IMR-90 (cell line): Measurements from ENCODE around the gene ST14. TPM values are rescaled to one million over a fixed set of nuclear protein-coding genes. Genes with fewer than 3 reads are reported as not detected.

Experiments used
- ATAC-seq: fragments of 200-7000 bp; cut with Tn5 transposase; 2 replicates; pipeline ENCODE4 v1.9.1; 2020; ENCODE audit warnings: low read depth, mild to moderate bottlenecking, moderate library complexity
- BruUV-seq: library from RNA; stranded (reverse); fragments of 400-500 nt; replicated peaks from 2 replicates; lab custom pipeline; 2021; lab: Mats Ljungman, UMichigan
- CTCF ChIA-PET: fragments of 300-600 bp; formaldehyde crosslinking; extraction: SDS; loops from one replicate; lab custom pipeline; 2021; ENCODE audit warnings: antibody characterized with exemption; lab: Yijun Ruan, JAX
- POLR2A ChIA-PET: fragments of 300-600 bp; sonication (Branson Sonifier 250); formaldehyde crosslinking; loops from one replicate; lab custom pipeline; 2022; ENCODE audit warnings: antibody characterized with exemption; ENCODE audit not compliant: unreplicated experiment; lab: Charles Lee
- DNase-seq: peaks from one replicate; pipeline ENCODE4 v3.0.0; 2013
- H2AFZ ChIP-seq: replicated peaks from 2 replicates; pipeline ENCODE3; 2013; ENCODE audit warnings: low read length, mild to moderate bottlenecking; ENCODE audit not compliant: poor library complexity
- H2AK5ac ChIP-seq: 2 replicates; pipeline ENCODE4 v1.6.1; 2013; ENCODE audit warnings: low read depth, low read length, inconsistent platforms
- H2AK9ac ChIP-seq: replicated peaks from 2 replicates; pipeline ENCODE3; 2013; ENCODE audit warnings: mild to moderate bottlenecking, low read depth, low read length, moderate library complexity; ENCODE audit not compliant: poor library complexity
- H2BK120ac ChIP-seq: 2 replicates; pipeline ENCODE4 v1.6.1; 2013; ENCODE audit warnings: low read depth, low read length, inconsistent platforms
- H2BK15ac ChIP-seq: 3 replicates; pipeline ENCODE4 v1.6.1; 2013; ENCODE audit warnings: low read depth, low read length, inconsistent platforms
- H2BK20ac ChIP-seq: 2 replicates; pipeline ENCODE4 v1.6.1; 2013; ENCODE audit warnings: low read depth, mild to moderate bottlenecking, inconsistent platforms, low read length, moderate library complexity
- H2BK5ac ChIP-seq: 2 replicates; pipeline ENCODE4 v1.6.1; 2013; ENCODE audit warnings: mild to moderate bottlenecking, low read depth, low read length, inconsistent platforms; ENCODE audit not compliant: poor library complexity, severe bottlenecking
- H3K14ac ChIP-seq: replicated peaks from 2 replicates; pipeline ENCODE4 v1.6.1; 2013; ENCODE audit warnings: low read depth, low read length, inconsistent platforms
- H3K18ac ChIP-seq: 2 replicates; pipeline ENCODE4 v1.6.1; 2013; ENCODE audit warnings: low read depth, low read length, control low read depth
- H3K23ac ChIP-seq: 2 replicates; pipeline ENCODE4 v1.6.1; 2013; ENCODE audit warnings: low read depth, low read length, inconsistent platforms
- H3K27ac ChIP-seq: 2 replicates; pipeline ENCODE4 v1.5.1; 2013; ENCODE audit warnings: mild to moderate bottlenecking, control low read depth, low read length; ENCODE audit not compliant: insufficient read depth
- H3K27me3 ChIP-seq: 2 replicates; pipeline ENCODE4 v1.6.1; 2013; ENCODE audit warnings: low read length; ENCODE audit not compliant: control insufficient read depth, insufficient read depth
- H3K36me3 ChIP-seq: 2 replicates; pipeline ENCODE4 v1.6.1; 2013; ENCODE audit warnings: low read length, mixed read lengths; ENCODE audit not compliant: control insufficient read depth, insufficient read depth
- H3K4ac ChIP-seq: 2 replicates; pipeline ENCODE4 v1.6.1; 2013; ENCODE audit warnings: low read depth, low read length, inconsistent platforms
- H3K4me1 ChIP-seq: 2 replicates; pipeline ENCODE4 v1.6.1; 2013; ENCODE audit warnings: low read length, mixed read lengths; ENCODE audit not compliant: control insufficient read depth, insufficient read depth
- H3K4me2 ChIP-seq: 2 replicates; pipeline ENCODE4 v1.6.1; 2013; ENCODE audit warnings: low read depth, mild to moderate bottlenecking, control low read depth, low read length, moderate library complexity
- H3K4me3 ChIP-seq: 2 replicates; pipeline ENCODE4 v1.5.1; 2013; ENCODE audit warnings: low read depth, mild to moderate bottlenecking, control low read depth, low read length, moderate library complexity; ENCODE audit not compliant: insufficient read depth
- H3K56ac ChIP-seq: 2 replicates; pipeline ENCODE4 v1.6.1; 2013; ENCODE audit warnings: low read length, inconsistent platforms; ENCODE audit not compliant: insufficient read depth; ENCODE audit errors: extremely low read depth
- H3K79me1 ChIP-seq, 2 experiments: 2 replicates each; pipeline ENCODE4 v1.6.1; 2013; ENCODE audit warnings: low read length in 2 of 2, inconsistent platforms in 1 of 2, low read depth in 1 of 2
- H3K9ac ChIP-seq: 2 replicates; pipeline ENCODE4 v1.6.1; 2013; ENCODE audit warnings: low read depth, low read length, control low read depth
- H3K9me1 ChIP-seq: 2 replicates; pipeline ENCODE4 v1.6.1; 2013; ENCODE audit warnings: low read length, inconsistent platforms; ENCODE audit not compliant: insufficient read depth
- H3K9me3 ChIP-seq: 2 replicates; pipeline ENCODE4 v1.6.1; 2013; ENCODE audit warnings: low read length; ENCODE audit not compliant: control insufficient read depth, insufficient read depth
- H4K20me1 ChIP-seq: 2 replicates; pipeline ENCODE4 v1.6.1; 2013; ENCODE audit warnings: low read length, inconsistent platforms; ENCODE audit not compliant: insufficient read depth
- H4K5ac ChIP-seq: 2 replicates; pipeline ENCODE4 v1.6.1; 2013; ENCODE audit warnings: mild to moderate bottlenecking, low read depth, low read length, control low read depth
- H4K8ac ChIP-seq, 2 experiments: 2 replicates each; pipeline ENCODE4 v1.6.1; 2013; ENCODE audit warnings: low read depth in 2 of 2, low read length in 2 of 2, control low read depth in 1 of 2, inconsistent platforms in 1 of 2
- H4K91ac ChIP-seq: 2 replicates; pipeline ENCODE4 v1.6.1; 2013; ENCODE audit warnings: low read depth, low read length, inconsistent platforms; ENCODE audit not compliant: insufficient read depth
- CHD1 ChIP-seq: IDR thresholded peaks from 2 replicates; pipeline ENCODE4 v1.6.1; 2012; ENCODE audit warnings: low read depth, low read length, improper control_type of control experiment
- MAFK ChIP-seq: IDR thresholded peaks from 2 replicates; pipeline ENCODE4 v1.6.1; 2012; ENCODE audit warnings: low read depth, low read length, improper control_type of control experiment
- MAZ ChIP-seq: IDR thresholded peaks from 2 replicates; pipeline ENCODE4 v1.6.1; 2012; ENCODE audit warnings: low read depth, mild to moderate bottlenecking, low read length, improper control_type of control experiment, moderate library complexity, borderline replicate concordance
- NFE2L2 ChIP-seq: fragments of 150-350 bp; IDR thresholded peaks from 2 replicates; pipeline ENCODE4 v1.6.1; 2016; ENCODE audit warnings: low read depth, mild to moderate bottlenecking, low read length
- POLR2A ChIP-seq: IDR thresholded peaks from 2 replicates; pipeline ENCODE4 v1.6.1; 2012; ENCODE audit warnings: mild to moderate bottlenecking, low read depth, low read length
- RCOR1 ChIP-seq: IDR thresholded peaks from 2 replicates; pipeline ENCODE4 v1.6.1; 2012; ENCODE audit warnings: mild to moderate bottlenecking, low read length, improper control_type of control experiment; ENCODE audit not compliant: insufficient replicate concordance
- RFX5 ChIP-seq: IDR thresholded peaks from 2 replicates; pipeline ENCODE4 v1.8.0; 2012; ENCODE audit warnings: low read depth, mild to moderate bottlenecking, low read length, moderate library complexity
- WGBS, 2 experiments: methylation state at CpG; one replicate each; pipeline versions ENCODE4 v1.1.5 to v1.1.7; 2013; ENCODE audit warnings: missing lambda C conversion rate in 2 of 2; ENCODE audit not compliant: insufficient read length in 1 of 2; ENCODE audit errors: extremely low coverage in 2 of 2; 5-methylcytosine and 5-hydroxymethylcytosine counted together
- dilution Hi-C: fragments of 300-500 bp; cut with HindIII; formaldehyde crosslinking; loops from one replicate; pipeline ENCODE4 v1.14.3; 2018; ENCODE audit warnings: low sequenced_read_pairs; ENCODE audit not compliant: unreplicated experiment
- in situ Hi-C: fragments of 300-500 bp; cut with MboI; formaldehyde crosslinking; loops from 3 replicates; pipeline ENCODE4 v1.14.3; 2019; ENCODE audit warnings: low sequenced_read_pairs, inconsistent platforms, mixed read lengths
- intact Hi-C: fragments of 100-400 bp; cut with micrococcal nuclease; formaldehyde crosslinking; loops from 2 replicates; pipeline ENCODE4 v1.10.0; 2022
- polyA plus RNA-seq, 3 experiments: library from polyadenylated mRNA; depleted of rRNA; stranded (reverse); fragments of >200 nt; gene quantifications; 2 replicates each; pipeline ENCODE4 v1.2.3, GENCODE V29; 2012; ENCODE audit warnings: low replicate concordance in 1 of 3
- total RNA-seq: library from RNA; depleted of rRNA; stranded (reverse); fragments of >200 nt; gene quantifications from 2 replicates; pipeline ENCODE4 v1.2.3, GENCODE V29; 2012

The ST14 gene
- total and polyA plus RNA-seq, 2 of the 4 experiments (the other 2 are of a cell fraction) = not detected

GRCh38 chr11:130180491-130180890 is 20.9 kb downstream of the ST14 start:
- peaks cover 13% of the 10 kb centered on the region for H3K27me3 ChIP-seq
- no CpG with 5 or more reads among the region's 4 CpGs for WGBS, 2 experiments
- no peak overlapping the region for H3K27ac ChIP-seq

More at GRCh38 chr11:130180491-130180890, 20.9 kb downstream of the ST14 start:
- ChIA-PET POLR2A (no interaction called here), CTCF (no interaction called here)
- DNase-seq (peak; percentile 39), ATAC-seq (peak; percentile 66)
- H4K20me1 ChIP-seq = no peaks in the 10 kb centered on the region
- no peaks in the 10 kb centered on the region for H3K79me1 ChIP-seq
- no peak overlapping the region for H3K4me3 ChIP-seq
- H3K4ac ChIP-seq = no peak overlapping the region
- no peak overlapping the region for H3K23ac ChIP-seq
- TF ChIP-seq CHD1 (no peak), POLR2A (no peak), NFE2L2 (no peak), RCOR1 (no peak), MAFK (peak; percentile 83), RFX5 (no peak), MAZ (no peak)
- no peak overlapping the region for H2BK5ac ChIP-seq
- H2BK120ac ChIP-seq = no peak overlapping the region
- no peak overlapping the region for H2BK15ac ChIP-seq
- no peak overlapping the region for H3K18ac ChIP-seq
- no peak overlapping the region for H3K9ac ChIP-seq
- no peaks in the 10 kb centered on the region for H3K36me3 ChIP-seq
- peaks cover 5% of the 10 kb centered on the region; the same call in 1 of the 2 replicates for H3K4me1 ChIP-seq
- H2BK20ac ChIP-seq = no peak overlapping the region
- H2AFZ ChIP-seq = no peak overlapping the region
- no peak overlapping the region for H2AK5ac ChIP-seq
- no peak overlapping the region for H2AK9ac ChIP-seq
- no peak overlapping the region for H4K91ac ChIP-seq
- intact Hi-C loops (no loop called here), dilution Hi-C loops (no loop called here), in situ Hi-C loops (no loop called here)
- no peaks in the 10 kb centered on the region for H3K9me3 ChIP-seq
- H3K14ac ChIP-seq = no peak overlapping the region
- BruUV-seq = no TSS peak
- H4K8ac ChIP-seq = no peak overlapping the region
- H3K4me2 ChIP-seq = no peak overlapping the region
- H3K56ac ChIP-seq = no peak overlapping the region
- no peaks in the 10 kb centered on the region for H3K9me1 ChIP-seq
- H4K5ac ChIP-seq = no peak overlapping the region
